Thyroid gland (tissue), 4 donors: ENCODE measurements around the gene ENAH.

ENCODE experiments used
- CTCF ChIP-seq, 6 experiments: fragments of 200-600 bp in 3 of 6; fragments of 450-650 bp in 3 of 6; sonication (generic) in 3 of 6; IDR thresholded peaks; one replicate each; pipeline ENCODE4 v1.5.1; 2016 to 2019; ENCODE audit warnings: antibody characterized with exemption in 6 of 6, mild to moderate bottlenecking in 2 of 6, inconsistent platforms in 1 of 6, moderate library complexity in 1 of 6
- POLR2A ChIP-seq, 2 donors: fragments of 450-650 bp; IDR thresholded peaks; one replicate each; pipeline ENCODE4 v1.6.1; 2017; ENCODE audit warnings: antibody characterized with exemption in 2 of 2, mild to moderate bottlenecking in 2 of 2, moderate library complexity in 1 of 2

DNA sequence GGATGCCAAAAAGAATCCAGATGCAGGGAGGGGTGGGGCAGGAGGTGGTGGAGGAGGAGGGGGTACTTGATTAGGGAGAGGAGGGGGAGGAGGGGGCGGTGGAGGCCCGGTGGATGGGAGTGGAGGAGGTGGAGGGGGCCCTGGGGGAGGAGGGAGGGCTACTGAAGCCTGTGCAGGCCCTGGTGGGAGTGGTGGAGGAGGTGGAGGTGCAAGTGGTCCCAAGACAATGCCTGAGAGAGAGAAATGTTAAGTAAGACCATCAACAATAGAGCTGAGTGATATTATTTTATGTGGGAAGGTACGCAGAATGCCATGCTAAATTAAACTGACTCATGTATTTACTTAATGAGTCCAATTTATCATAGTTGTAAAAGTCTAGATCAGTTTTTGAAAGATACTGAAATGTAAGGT is 138.2 kb downstream of the ENAH start:
- TF ChIP-seq CTCF (IDR thresholded peaks at IDR 0.05) (no peak), POLR2A (IDR thresholded peaks at IDR 0.05) (no peak)
